Activated naive CD8-positive, alpha-beta T cell treated with anti-CD3 and anti-CD28 coated beads, Interleukin-2, amount 50 U/mL, for 16 hours (primary cell): ENCODE measurements around the gene ABCG2.

Source experiments
- DNase-seq: peaks from one replicate; pipeline ENCODE4 v3.0.0-alpha.2; 2020; ENCODE audit warnings: low read depth, low spot score

The ABCG2 gene

GRCh38 chr4:88158489-88159228 lies at the start of gene ABCG2:
TSS of gene ABCG2 (minus strand) at chr4:88158639. CDS start at chr4:88139995, 18,644 bp downstream.
- DNase-seq: no peak

GRCh38 chr4:88208156-88208555 lies 49.7 kb upstream of the ABCG2 start:
- DNase-seq: no peak

- DNase-seq: no peak
Measured at GRCh38 chr4:88207171-88207570, 48.7 kb upstream of the ABCG2 start.

- DNase-seq: no peak
Measured at GRCh38 chr4:88204882-88205281, 46.4 kb upstream of the ABCG2 start.

GRCh38 chr4:88202443-88202842 lies 44.0 kb upstream of the ABCG2 start:
- DNase-seq: no peak

- no peak for DNase-seq
Measured at GRCh38 chr4:88200186-88200585, 41.7 kb upstream of the ABCG2 start.

GRCh38 chr4:88196523-88197185 lies 38.2 kb upstream of the ABCG2 start:
- no peak for DNase-seq

- DNase-seq: no peak
Measured at GRCh38 chr4:88196013-88196365, 37.5 kb upstream of the ABCG2 start.

GRCh38 chr4:88195328-88196012 lies 37.0 kb upstream of the ABCG2 start:
- DNase-seq: no peak

- no peak for DNase-seq
Measured at GRCh38 chr4:88191404-88191803, 33.0 kb upstream of the ABCG2 start.

- no peak for DNase-seq
Measured at GRCh38 chr4:88189881-88190585, 31.6 kb upstream of the ABCG2 start.

- DNase-seq: no peak
Measured at GRCh38 chr4:88189418-88189738, 30.9 kb upstream of the ABCG2 start.

GRCh38 chr4:88188738-88189417 lies 30.4 kb upstream of the ABCG2 start:
- DNase-seq: no peak

GRCh38 chr4:88187766-88188165 lies 29.3 kb upstream of the ABCG2 start:
- no peak for DNase-seq

GRCh38 chr4:88185906-88186305 lies 27.5 kb upstream of the ABCG2 start:
- DNase-seq: no peak

- no peak for DNase-seq
Measured at GRCh38 chr4:88179261-88179660, 20.8 kb upstream of the ABCG2 start.

- no peak for DNase-seq
Measured at GRCh38 chr4:88178626-88179231, 20.3 kb upstream of the ABCG2 start.

- DNase-seq: no peak
Measured at GRCh38 chr4:88177983-88178625, 19.7 kb upstream of the ABCG2 start.

GRCh38 chr4:88172987-88173386 lies 14.5 kb upstream of the ABCG2 start:
- DNase-seq: no peak

GRCh38 chr4:88171206-88171605 lies 12.8 kb upstream of the ABCG2 start:
- no peak for DNase-seq

GRCh38 chr4:88169298-88169697 lies 10.9 kb upstream of the ABCG2 start:
- no peak for DNase-seq
